HG03159 (cell line): Measurements from ENCODE around the gene INTS15.
"Not testable (repeated sequence)": the region's sequence is repeated elsewhere in the genome, so short reads cannot be mapped to it uniquely, and the experiment has no call there.

ENCODE experiments used
- ATAC-seq: cut with Tn5 transposase; IDR thresholded peaks from one replicate; pipeline ENCODE4 v1.9.1; 2021; ENCODE audit warnings: mild to moderate bottlenecking, moderate library complexity; ENCODE audit not compliant: unreplicated experiment

The INTS15 gene

DNA sequence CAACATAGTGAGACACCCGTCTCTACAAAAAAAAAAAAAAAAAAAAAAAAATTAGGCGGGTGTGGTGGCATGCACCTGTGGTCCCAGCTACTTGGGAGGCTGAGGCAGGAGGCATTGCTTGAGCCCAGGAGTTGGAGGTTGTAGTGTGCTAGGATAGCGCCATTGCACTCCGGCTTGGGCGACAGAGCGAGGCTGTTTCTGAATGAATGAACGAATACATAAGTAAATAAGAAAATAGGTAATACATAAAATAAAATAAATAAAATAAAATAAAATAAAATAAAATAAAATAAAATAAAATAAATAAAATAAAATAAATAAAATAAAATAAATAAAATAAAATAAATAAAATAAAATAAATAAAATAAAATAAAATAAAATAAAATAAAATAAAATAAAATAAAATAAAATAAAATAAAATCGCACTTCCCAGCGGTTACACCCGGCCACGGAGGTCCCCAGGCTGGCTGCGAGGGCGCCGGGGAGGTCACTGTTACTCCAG is 12.9 kb upstream of the INTS15 start:
- ATAC-seq, result not testable (repeated sequence)

- ATAC-seq, result peak; percentile 95
These were observed 12.3 kb upstream of the INTS15 start, which contains the start of gene ZDHHC4 for GRCh38 chr7:6577369-6578113. ZDHHC4 (plus strand) TSS chr7:6577454; CDS start chr7:6580562, 3,108 bp downstream.

DNA sequence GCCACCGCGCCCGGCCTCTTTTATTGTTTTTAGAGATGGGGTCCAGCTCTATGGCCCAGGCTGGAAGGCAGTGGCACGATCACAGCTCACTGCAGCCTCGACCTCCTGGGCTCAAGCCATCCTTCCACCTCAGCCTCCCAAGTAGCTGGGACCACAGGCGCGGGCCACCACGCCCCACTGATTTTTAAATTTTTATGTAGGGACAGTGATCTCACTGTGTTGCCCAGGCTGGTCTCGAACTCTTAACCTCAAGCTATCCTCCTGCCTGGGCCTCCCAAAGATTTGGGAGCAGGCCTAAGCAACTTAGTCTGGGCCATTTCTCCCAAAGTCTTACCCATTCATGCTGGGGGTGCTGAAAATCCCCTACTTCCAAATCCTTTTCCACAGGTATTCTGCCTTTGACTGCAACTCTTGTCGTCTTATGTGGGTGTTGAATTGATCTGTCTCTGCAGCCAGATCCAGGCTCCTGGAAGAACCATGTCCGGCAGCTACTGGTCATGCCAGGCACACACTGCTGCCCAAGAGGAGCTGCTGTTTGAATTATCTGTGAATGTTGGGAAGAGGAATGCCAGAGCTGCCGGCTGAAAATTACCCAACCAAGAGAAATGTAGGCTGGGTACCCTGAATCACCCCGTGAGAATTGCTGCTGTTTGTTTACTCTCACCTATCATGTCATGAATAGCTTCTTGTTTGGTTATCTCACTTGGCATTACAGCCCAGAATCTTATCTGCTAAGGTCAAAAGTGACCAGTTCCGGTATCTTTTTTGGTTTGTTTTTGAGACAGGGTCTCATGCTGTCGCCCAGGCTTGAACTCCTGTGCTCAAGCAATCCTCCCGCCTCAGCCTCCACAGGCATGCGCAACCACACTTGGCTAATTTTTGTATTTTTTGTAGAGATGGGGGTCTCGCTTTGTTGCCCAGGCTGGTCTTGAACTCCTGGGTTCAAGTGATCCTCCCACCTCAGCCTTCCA is 11.4 kb upstream of the INTS15 start:
- ATAC-seq, result no peak

- no peak for ATAC-seq
These were observed 10.4 kb upstream of the INTS15 start for GRCh38 chr7:6579446-6579845.

- not testable (repeated sequence) for ATAC-seq
These were observed 3.9 kb upstream of the INTS15 start for GRCh38 chr7:6585746-6586432.

DNA sequence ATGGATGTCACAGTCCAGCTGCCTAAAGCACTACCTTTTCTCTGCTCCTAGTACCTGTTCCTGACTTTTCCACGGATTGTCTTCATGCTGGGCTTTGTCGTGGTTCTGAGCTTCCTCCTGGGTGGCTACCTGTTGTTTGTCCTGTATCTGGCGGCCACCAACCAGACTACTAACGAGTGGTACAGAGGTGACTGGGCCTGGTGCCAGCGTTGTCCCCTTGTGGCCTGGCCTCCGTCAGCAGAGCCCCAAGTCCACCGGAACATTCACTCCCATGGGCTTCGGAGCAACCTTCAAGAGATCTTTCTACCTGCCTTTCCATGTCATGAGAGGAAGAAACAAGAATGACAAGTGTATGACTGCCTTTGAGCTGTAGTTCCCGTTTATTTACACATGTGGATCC is 1.3 kb upstream of the INTS15 start:
- ATAC-seq, result no peak

GRCh38 chr7:6589151-6589828 is 531 bp upstream of the INTS15 start:
- no peak for ATAC-seq

DNA sequence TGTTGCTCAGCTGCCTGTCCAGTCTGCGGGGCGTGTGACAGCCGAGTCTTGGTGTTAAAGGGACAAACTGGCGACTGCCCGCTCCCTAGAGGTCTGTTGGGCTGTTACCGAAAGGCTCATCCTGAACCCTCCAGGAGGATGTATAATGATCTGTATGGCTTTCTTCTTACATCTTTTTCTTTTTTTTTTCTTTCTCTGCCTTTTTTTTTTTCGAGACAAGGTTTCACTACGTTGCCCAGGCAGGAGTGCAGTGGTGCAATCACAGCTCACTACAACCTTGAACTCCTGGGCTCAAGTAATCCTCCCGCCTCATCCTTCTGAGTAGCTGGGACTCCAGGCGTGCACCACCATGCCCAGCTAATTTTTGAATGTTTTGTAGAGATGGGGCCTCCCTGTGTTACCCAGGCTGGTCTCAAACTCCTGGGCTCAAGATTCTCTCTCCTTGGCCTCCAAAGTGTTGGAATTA is 857 bp downstream of the INTS15 start:
- no peak for ATAC-seq

- no peak for ATAC-seq
These were observed 10.3 kb downstream of the INTS15 start for GRCh38 chr7:6600093-6600492.

DNA sequence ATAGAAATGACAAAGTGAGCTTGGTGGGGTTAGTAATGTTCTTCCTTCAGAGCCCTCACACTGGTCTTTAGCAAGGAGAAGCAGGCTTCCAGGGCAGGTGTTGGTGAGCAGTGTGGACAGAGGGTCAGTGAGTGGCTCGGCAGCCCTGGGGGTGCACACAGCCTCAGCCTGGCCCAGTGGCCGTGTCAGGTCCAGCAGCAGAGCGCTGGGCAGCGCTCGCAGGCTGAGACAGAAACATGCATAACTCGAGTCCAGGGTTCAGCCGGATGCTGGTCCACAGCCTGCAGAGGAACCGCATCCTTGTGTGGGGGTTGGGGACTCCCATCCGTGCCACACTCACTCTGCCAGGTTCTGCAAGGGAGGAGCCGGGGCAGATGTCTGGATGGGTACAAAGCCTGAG is 14.6 kb downstream of the INTS15 start:
- no peak for ATAC-seq

- no peak for ATAC-seq
These were observed 17.2 kb downstream of the INTS15 start for GRCh38 chr7:6606866-6607583.

GRCh38 chr7:6607651-6608051 is 17.8 kb downstream of the INTS15 start:
- no peak for ATAC-seq

GRCh38 chr7:6608081-6608480 is 18.3 kb downstream of the INTS15 start:
- no peak for ATAC-seq

GRCh38 chr7:6608794-6609193 is 19.0 kb downstream of the INTS15 start:
- no peak for ATAC-seq

DNA sequence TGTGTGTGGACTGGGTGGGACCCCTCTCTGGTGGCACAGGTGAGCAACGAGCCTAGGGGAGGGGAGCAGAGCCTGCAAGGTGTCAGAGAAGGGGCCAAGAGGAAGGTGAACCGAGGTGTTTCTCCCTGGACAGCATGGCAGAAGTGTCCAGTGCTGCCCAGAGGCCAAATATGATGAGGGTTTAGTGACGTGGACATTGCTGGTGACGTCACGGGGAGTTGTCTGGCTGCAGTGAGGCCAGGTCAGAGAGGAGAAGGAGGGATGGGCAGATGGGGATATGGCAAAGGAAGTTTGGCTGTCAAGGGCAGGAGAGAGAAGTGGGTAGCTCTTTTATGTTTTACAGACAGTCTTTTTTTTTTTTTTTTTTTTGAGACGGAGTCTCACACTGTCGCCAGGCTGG is 23.0 kb downstream of the INTS15 start:
- no peak for ATAC-seq

DNA sequence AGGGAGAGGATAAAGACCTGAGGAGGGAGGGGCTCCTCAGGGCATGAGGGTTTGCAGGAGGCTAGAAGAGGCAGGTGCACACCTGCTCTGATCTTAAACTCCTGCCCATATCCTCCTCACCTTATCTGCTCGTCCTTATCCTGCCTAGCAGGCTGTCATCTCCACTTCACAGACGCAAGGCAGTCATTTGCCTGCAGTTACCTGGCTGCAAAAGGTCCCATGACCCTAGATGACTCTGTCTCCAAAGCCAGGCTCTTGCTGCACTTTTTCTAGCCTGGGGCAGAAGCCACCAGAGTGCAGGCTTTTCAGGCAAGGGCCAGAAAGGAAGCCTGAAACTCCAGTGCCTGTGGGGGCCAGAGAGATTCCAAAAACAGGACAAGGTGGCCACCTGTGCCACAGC is 23.9 kb downstream of the INTS15 start:
- no peak for ATAC-seq

- ATAC-seq, result no peak
These were observed 25.3 kb downstream of the INTS15 start, which contains the start of gene ZNF853 for GRCh38 chr7:6614953-6615722. ZNF853 (plus strand) TSS chr7:6615610; CDS start chr7:6616175, 565 bp downstream.

DNA sequence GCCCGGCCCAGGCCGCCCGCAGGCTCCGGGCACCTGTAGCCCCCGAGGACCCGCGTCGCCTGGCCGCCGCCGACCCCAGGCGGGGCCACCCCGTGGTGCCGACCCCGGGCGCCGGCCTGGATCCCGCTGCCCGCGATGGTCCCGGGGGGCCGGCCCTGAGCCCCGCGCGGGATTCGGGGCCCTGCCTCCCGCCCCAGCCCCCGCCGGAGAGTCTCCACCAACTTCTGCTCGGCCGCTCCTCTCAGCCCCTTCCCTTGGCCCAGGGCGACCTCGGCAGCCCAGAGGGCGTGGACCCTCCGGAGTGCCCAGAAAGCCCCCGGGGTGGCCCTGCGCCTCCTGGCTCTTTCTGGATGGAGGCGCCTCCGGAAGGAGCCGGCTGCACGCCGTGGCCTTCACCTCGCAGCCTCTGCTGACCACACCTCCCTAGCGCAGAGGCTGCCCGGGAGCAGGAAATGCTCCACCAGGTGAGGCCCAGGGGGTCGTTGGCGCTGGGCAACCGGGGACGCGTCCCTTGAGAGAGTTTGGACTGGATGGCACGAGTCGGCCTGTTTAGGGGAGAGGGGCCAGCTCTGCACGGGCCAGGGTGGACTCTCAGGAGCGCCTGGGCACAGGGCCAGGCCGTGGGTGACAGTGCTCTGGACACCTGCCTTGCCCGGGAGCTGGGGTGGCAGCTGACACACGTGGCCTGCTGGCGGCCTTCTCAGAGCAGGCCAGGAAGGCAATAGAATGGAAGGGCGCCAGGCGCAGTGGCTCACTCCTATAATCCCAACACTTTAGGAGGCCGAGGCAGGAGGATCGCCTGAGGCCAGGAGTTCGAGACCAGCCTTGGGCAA is 26.1 kb downstream of the INTS15 start:
- ATAC-seq, result no peak
